PFSK-1 (cell line): ENCODE measurements around the gene KCNQ4.

Experiments
- FOXP2 ChIP-seq: optimal IDR thresholded peaks from 2 replicates; pipeline ENCODE3; 2011; ENCODE audit warnings: borderline replicate concordance, control low read depth, inconsistent platforms; ENCODE audit not compliant: insufficient read depth; ENCODE audit errors: extremely low read length, extremely low read depth
- POLR2AphosphoS5 ChIP-seq: IDR thresholded peaks from 2 replicates; pipeline ENCODE4 v1.6.1; 2012; ENCODE audit warnings: low read depth, mild to moderate bottlenecking, control low read depth, low read length, moderate library complexity
- SIN3A ChIP-seq: IDR thresholded peaks from 2 replicates; pipeline ENCODE4 v1.6.1; 2012; ENCODE audit warnings: mild to moderate bottlenecking, low read length, moderate library complexity, borderline replicate concordance; ENCODE audit not compliant: insufficient read depth
- TAF1 ChIP-seq: IDR thresholded peaks from 2 replicates; pipeline ENCODE4 v1.6.1; 2012; ENCODE audit warnings: low read length, control low read depth, borderline replicate concordance; ENCODE audit not compliant: insufficient read depth
- TF ChIP-seq, protein P1 (sequence below), 2 experiments: IDR thresholded peaks; 2 replicates each; pipeline versions ENCODE4 v1.6.1 to v1.8.0; 2011 to 2012; ENCODE audit warnings: low read depth in 2 of 2, low read length in 2 of 2, control low read depth in 1 of 2, inconsistent platforms in 1 of 2, mild to moderate bottlenecking in 1 of 2, moderate library complexity in 1 of 2; ENCODE audit not compliant: insufficient read depth in 1 of 2

KCNQ4 gene

DNA sequence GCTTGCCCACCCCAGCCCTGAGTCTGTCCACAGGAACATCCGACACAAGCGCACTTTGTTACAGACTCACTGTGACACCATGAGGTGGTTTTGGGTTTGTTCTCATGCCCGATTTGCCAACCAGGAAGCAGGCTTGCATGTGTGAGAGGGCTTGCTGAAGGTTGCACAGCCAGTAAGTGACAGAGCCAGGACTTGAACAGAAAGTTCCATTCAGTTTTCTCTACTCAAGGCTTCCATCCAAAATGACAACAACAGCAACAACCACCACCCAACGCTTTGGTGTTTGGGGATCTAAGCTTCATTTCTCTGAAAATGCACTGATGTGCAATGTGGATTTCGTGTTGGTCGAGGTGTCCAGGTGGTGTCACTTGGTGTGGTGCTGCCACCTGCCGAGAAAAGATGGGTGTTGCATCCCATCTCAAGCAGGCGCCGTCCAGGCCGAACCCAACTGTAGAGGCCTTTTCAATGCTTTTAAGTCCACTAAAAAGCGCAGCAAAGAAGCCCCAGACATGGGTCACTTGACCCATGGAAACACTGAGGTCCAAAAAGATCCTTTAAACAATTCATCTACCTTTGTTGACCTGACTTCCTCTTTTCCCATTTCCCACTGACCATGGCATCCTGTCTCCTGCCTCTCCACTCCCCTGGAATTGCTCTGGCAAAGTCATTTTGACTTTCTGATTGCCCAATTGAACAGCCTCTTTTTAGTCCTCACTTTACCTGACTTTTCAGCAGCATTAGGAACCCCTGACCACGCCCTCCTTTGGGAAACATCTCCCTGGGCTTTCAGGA is 66.4 kb downstream of the KCNQ4 start:
- TF ChIP-seq TAF1, result no peak
- TF ChIP-seq, protein P1, sequence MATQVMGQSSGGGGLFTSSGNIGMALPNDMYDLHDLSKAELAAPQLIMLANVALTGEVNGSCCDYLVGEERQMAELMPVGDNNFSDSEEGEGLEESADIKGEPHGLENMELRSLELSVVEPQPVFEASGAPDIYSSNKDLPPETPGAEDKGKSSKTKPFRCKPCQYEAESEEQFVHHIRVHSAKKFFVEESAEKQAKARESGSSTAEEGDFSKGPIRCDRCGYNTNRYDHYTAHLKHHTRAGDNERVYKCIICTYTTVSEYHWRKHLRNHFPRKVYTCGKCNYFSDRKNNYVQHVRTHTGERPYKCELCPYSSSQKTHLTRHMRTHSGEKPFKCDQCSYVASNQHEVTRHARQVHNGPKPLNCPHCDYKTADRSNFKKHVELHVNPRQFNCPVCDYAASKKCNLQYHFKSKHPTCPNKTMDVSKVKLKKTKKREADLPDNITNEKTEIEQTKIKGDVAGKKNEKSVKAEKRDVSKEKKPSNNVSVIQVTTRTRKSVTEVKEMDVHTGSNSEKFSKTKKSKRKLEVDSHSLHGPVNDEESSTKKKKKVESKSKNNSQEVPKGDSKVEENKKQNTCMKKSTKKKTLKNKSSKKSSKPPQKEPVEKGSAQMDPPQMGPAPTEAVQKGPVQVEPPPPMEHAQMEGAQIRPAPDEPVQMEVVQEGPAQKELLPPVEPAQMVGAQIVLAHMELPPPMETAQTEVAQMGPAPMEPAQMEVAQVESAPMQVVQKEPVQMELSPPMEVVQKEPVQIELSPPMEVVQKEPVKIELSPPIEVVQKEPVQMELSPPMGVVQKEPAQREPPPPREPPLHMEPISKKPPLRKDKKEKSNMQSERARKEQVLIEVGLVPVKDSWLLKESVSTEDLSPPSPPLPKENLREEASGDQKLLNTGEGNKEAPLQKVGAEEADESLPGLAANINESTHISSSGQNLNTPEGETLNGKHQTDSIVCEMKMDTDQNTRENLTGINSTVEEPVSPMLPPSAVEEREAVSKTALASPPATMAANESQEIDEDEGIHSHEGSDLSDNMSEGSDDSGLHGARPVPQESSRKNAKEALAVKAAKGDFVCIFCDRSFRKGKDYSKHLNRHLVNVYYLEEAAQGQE (IDR thresholded peaks at IDR 0.05; ENCODE audit: insufficient read depth in 1 of 2, low read depth in 2 of 2, low read length in 2 of 2), result no peak
- TF ChIP-seq POLR2AphosphoS5, result no peak
- no peak for TF ChIP-seq SIN3A
- no peak for TF ChIP-seq FOXP2

DNA sequence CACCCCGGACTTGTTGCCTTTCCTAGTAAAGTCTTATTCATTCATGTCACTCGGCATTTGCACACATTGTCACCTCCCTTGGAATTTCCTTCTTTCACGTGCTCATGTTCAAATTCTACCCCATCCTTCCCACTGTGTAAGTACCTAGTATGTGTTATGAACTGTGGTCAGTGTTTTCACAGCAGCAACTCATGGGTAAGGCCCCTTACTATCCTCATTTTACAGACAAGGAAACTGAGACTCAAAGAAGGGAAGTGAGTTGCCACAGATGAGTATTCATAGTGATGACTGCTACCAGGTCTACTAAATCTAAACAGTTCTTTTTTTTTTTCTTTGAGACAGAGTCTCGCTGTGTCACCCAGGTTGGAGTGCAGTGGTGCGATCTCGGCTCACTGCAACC is 68.1 kb downstream of the KCNQ4 start:
- TF ChIP-seq, protein P1 (IDR thresholded peaks at IDR 0.05; ENCODE audit: insufficient read depth in 1 of 2, low read depth in 2 of 2, low read length in 2 of 2), result no peak
- TF ChIP-seq POLR2AphosphoS5 (no peak), SIN3A (no peak), TAF1 (no peak), FOXP2 (no peak)

DNA sequence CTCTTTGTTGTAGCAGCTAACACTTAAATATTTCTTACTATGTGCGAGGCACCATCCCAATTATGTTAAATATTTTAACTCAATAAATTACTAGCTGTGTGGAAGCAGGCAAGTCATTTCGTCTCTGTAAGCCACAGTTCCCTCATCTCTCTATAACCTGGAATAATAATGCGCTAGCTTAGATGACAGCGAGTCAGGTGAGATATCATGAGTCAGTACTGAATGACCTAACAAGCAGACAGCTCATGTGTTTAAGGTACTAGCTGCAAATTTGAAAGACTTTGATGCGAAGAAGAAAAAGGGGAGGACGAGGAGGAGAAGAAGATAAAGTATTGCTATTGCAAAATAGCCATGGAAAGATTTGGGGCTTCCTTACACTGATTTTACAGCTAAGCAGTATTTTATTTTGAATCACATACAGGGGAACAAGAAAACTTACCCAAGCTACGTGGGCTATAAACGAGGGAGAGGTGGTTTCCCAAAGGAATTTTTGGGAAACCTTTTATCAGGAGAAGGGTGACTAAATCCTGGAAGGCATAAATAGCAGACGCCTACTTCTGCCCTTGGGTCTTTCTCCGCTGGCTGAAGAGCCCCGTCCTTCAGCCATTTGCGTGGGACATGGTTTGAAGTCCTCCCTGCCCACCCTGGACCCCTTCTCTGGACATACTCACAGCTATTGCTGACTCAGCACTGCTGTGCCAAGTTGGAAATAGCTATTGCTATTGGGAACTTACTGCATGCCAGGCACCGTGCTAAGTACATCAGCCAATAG is 69.7 kb downstream of the KCNQ4 start:
- no peak for TF ChIP-seq POLR2AphosphoS5
- TF ChIP-seq FOXP2, result no peak
- TF ChIP-seq TAF1, result no peak
- no peak for TF ChIP-seq SIN3A
- TF ChIP-seq, protein P1 (IDR thresholded peaks at IDR 0.05; ENCODE audit: insufficient read depth in 1 of 2, low read depth in 2 of 2, low read length in 2 of 2), result no peak

DNA sequence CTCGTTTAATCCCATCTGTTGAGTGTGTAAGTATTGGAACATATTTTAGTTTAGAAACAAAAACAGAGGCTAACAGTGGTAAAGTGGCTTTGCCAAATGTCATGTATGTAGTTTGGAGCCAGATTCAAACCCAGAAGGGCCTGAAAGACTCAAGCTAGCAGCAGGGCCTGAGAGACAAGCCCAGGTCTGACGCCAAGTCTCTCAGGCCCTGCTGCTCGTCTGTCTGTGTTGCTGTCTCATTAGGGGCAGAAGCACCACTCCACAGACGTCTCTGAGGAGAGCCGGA is 70.2 kb downstream of the KCNQ4 start:
- no peak for TF ChIP-seq POLR2AphosphoS5
- TF ChIP-seq FOXP2, result no peak
- no peak for TF ChIP-seq SIN3A
- TF ChIP-seq TAF1, result no peak
- TF ChIP-seq, protein P1 (IDR thresholded peaks at IDR 0.05; ENCODE audit: insufficient read depth in 1 of 2, low read depth in 2 of 2, low read length in 2 of 2), result no peak

DNA sequence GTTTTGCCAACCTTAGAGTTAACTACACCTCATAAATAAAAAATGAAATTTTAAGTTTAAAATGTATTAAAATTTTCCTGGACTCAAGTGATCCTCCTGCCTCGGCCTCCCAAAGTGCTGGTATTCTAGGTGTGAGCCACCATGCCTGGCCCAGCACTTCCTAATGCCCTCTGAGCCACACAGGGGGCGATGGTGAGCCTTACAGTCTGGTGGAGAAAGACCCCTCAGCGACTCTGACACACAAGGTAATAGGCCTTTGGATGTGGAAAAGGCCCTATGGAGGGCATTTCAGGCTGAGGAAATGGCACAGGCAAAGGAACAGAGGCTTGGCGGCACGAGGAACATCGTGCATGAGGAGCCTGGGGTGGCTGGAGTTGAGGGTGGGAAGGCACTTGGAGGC is 71.9 kb downstream of the KCNQ4 start:
- no peak for TF ChIP-seq POLR2AphosphoS5
- no peak for TF ChIP-seq FOXP2
- no peak for TF ChIP-seq SIN3A
- no peak for TF ChIP-seq TAF1
- TF ChIP-seq, protein P1 (IDR thresholded peaks at IDR 0.05; ENCODE audit: insufficient read depth in 1 of 2, low read depth in 2 of 2, low read length in 2 of 2), result no peak
